ENCODE data around the gene AARS2.

AARS2 gene

GRCh38 chr6:44338228-44339122, 25.3 kb upstream of the AARS2 start:
- H3K79me2 ChIP-seq: no peaks in the 10 kb centered on the region
- H3K4me1 ChIP-seq: no peaks in the 10 kb centered on the region
- no peak overlapping the region for H3K4me3 ChIP-seq (ENCODE audit: low read depth, low read length)
- no peaks in the 10 kb centered on the region for H3K27me3 ChIP-seq (ENCODE audit: control insufficient read depth, insufficient read depth, low read length)
- no peaks in the 10 kb centered on the region for H3K9me3 ChIP-seq (ENCODE audit: control insufficient read depth, low read length)
- no peak overlapping the region for H3K9ac ChIP-seq
- H3K4me2 ChIP-seq (ENCODE audit: low read length): no peak overlapping the region
- TF ChIP-seq CTCF (IDR thresholded peaks at IDR 0.05): peak; percentile 86
- peak overlapping the region; percentile 55 for H2AFZ ChIP-seq
- no peak overlapping the region for H3K27ac ChIP-seq
- H3K36me3 ChIP-seq (ENCODE audit: control insufficient read depth, insufficient read depth, low read length): no peaks in the 10 kb centered on the region

- Histone ChIP-seq H3K27ac (no peak overlapping the region), H3K36me3 (ENCODE audit: control insufficient read depth, insufficient read depth, low read length) (no peaks in the 10 kb centered on the region), H3K4me1 (no peaks in the 10 kb centered on the region), H3K9ac (no peak overlapping the region), H3K9me3 (ENCODE audit: control insufficient read depth, low read length) (no peaks in the 10 kb centered on the region), H3K4me2 (ENCODE audit: low read length) (no peak overlapping the region), H2AFZ (no peak overlapping the region), H3K4me3 (ENCODE audit: low read depth, low read length) (no peak overlapping the region), H3K79me2 (no peaks in the 10 kb centered on the region), H3K27me3 (ENCODE audit: control insufficient read depth, insufficient read depth, low read length) (no peaks in the 10 kb centered on the region)
- no peak for TF ChIP-seq CTCF (IDR thresholded peaks at IDR 0.05)
Observed at GRCh38 chr6:44335631-44336030, 22.5 kb upstream of the AARS2 start.

GRCh38 chr6:44333942-44334341, 20.8 kb upstream of the AARS2 start:
- H3K4me1 ChIP-seq: no peaks in the 10 kb centered on the region
- no peak overlapping the region for H3K27ac ChIP-seq
- no peaks in the 10 kb centered on the region for H3K79me2 ChIP-seq
- no peaks in the 10 kb centered on the region for H3K9me3 ChIP-seq (ENCODE audit: control insufficient read depth, low read length)
- H2AFZ ChIP-seq: no peak overlapping the region
- no peak for TF ChIP-seq CTCF (IDR thresholded peaks at IDR 0.05)
- H3K4me2 ChIP-seq (ENCODE audit: low read length): no peak overlapping the region
- no peak overlapping the region for H3K4me3 ChIP-seq (ENCODE audit: low read depth, low read length)
- no peaks in the 10 kb centered on the region for H3K36me3 ChIP-seq (ENCODE audit: control insufficient read depth, insufficient read depth, low read length)
- H3K27me3 ChIP-seq (ENCODE audit: control insufficient read depth, insufficient read depth, low read length): no peaks in the 10 kb centered on the region
- H3K9ac ChIP-seq: no peak overlapping the region

DNA sequence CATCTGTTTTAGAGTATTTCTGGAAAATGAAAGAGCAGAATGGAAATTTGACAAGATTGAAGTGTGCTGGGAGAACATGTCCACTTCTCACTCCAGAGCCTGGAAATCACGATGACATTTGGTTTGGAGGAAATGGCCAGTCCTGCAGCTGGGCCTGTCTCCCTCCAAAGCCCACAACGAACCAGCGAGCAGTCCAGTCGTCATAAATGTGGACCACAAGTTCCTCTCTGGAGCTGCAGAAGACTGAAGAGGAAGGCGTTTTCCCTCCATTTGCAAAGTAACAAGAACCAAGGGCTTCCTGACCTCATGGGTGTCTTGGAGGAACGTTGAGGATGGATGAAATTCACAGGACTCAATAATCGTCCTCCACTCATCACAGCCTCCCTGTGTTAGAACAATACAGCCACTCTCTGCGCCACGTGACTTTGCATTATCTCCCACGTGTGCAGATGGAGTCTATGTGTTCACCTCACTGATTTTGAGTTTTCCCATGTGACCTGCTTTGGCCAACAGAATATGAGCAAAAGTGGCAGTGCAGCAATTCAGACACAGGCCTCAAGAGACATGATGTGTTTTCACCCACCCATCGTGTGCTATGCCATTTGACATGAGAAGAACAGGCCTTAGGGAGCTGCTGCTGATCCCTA, 20.2 kb upstream of the AARS2 start:
- Histone ChIP-seq H3K79me2 (no peaks in the 10 kb centered on the region), H3K27ac (no peak overlapping the region), H3K4me2 (ENCODE audit: low read length) (no peak overlapping the region), H3K4me3 (ENCODE audit: low read depth, low read length) (no peak overlapping the region), H3K27me3 (ENCODE audit: control insufficient read depth, insufficient read depth, low read length) (no peaks in the 10 kb centered on the region), H3K4me1 (no peaks in the 10 kb centered on the region), H3K9me3 (ENCODE audit: control insufficient read depth, low read length) (no peaks in the 10 kb centered on the region), H3K36me3 (ENCODE audit: control insufficient read depth, insufficient read depth, low read length) (no peaks in the 10 kb centered on the region), H3K9ac (no peak overlapping the region), H2AFZ (no peak overlapping the region)
- TF ChIP-seq CTCF (IDR thresholded peaks at IDR 0.05): no peak
